ENCODE data around the gene MRI1. TPM values are rescaled to one million over a fixed set of nuclear protein-coding genes. Genes with fewer than 3 reads are reported as not detected.

Gene MRI1
- total RNA-seq, 1 experiment from 2014 or later = 30.2 TPM

DNA sequence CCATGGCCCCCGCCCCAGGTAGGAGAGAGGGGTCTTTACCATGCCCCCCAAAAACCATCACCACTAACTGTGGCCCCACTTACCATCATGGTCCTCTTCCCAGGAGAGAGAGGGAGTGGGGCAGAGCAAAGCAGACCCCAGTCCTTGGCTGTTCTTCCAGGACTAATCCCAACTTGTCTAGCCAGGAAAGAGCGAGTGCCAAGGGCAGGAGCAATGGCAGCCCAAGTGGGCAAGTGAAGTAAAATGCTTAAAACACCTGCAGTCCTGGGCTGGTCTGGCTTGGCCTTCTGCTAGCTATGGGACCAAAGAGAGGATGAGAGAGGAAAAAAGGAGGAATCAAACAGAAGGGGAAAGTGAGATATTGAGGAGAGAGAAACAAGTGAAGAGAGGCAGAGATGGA is 48.8 kb downstream of the MRI1 start:
- Mint-ChIP-seq H3K27ac (ENCODE audit: unreplicated experiment) (peak overlapping the region; percentile 14), H3K4me3 (ENCODE audit: low read depth, unreplicated experiment) (no peak overlapping the region), H3K36me3 (ENCODE audit: insufficient read depth, unreplicated experiment) (peaks cover 46% of the 10 kb centered on the region), H3K27me3 (ENCODE audit: unreplicated experiment) (no peaks in the 10 kb centered on the region), H3K4me1 (ENCODE audit: low read depth, unreplicated experiment) (no peaks in the 10 kb centered on the region), H3K9me3 (ENCODE audit: low read depth, unreplicated experiment) (peaks cover 4% of the 10 kb centered on the region)
- BruUV-seq (replicated peaks) = no TSS peak
- no peak for DNase-seq
- TF ChIP-seq, protein P1, sequence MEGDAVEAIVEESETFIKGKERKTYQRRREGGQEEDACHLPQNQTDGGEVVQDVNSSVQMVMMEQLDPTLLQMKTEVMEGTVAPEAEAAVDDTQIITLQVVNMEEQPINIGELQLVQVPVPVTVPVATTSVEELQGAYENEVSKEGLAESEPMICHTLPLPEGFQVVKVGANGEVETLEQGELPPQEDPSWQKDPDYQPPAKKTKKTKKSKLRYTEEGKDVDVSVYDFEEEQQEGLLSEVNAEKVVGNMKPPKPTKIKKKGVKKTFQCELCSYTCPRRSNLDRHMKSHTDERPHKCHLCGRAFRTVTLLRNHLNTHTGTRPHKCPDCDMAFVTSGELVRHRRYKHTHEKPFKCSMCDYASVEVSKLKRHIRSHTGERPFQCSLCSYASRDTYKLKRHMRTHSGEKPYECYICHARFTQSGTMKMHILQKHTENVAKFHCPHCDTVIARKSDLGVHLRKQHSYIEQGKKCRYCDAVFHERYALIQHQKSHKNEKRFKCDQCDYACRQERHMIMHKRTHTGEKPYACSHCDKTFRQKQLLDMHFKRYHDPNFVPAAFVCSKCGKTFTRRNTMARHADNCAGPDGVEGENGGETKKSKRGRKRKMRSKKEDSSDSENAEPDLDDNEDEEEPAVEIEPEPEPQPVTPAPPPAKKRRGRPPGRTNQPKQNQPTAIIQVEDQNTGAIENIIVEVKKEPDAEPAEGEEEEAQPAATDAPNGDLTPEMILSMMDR (IDR thresholded peaks at IDR 0.05; ENCODE audit: unreplicated experiment) = no peak
- CTCF ChIA-PET = no interaction called here
- intact Hi-C loops (cut with micrococcal nuclease; ENCODE audit: unreplicated experiment) = no loop called here

DNA sequence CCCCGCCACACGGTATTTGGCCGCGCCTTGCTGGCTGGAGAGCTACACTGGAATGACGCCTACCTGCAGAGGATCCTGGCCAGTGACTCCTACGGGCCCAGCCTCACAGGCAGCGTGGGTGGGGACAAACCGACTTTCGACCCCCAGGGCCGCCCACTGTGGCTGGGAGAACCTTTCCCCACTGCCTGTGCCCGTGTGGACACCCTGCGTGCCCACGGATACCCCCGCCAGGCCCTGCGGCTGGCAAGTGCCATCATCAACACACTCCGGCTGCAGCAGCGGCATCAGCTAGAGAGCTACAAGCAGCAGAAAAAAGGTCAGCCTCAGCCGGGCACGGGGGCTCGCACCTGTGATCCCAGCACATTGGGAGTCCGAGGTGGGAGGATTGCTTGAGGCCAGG is 50.2 kb downstream of the MRI1 start:
- Mint-ChIP-seq H3K27ac (ENCODE audit: unreplicated experiment) (no peak overlapping the region), H3K4me1 (ENCODE audit: low read depth, unreplicated experiment) (no peaks in the 10 kb centered on the region), H3K4me3 (ENCODE audit: low read depth, unreplicated experiment) (no peak overlapping the region), H3K27me3 (ENCODE audit: unreplicated experiment) (no peaks in the 10 kb centered on the region), H3K9me3 (ENCODE audit: low read depth, unreplicated experiment) (peaks cover 4% of the 10 kb centered on the region), H3K36me3 (ENCODE audit: insufficient read depth, unreplicated experiment) (peaks cover 51% of the 10 kb centered on the region)
- no TSS peak for BruUV-seq (replicated peaks)
- TF ChIP-seq, protein P1 (IDR thresholded peaks at IDR 0.05; ENCODE audit: unreplicated experiment) = no peak
- DNase-seq = no peak
- CTCF ChIA-PET = interaction anchor here (0.6 to 0.7 kb wide), 2 partner anchors 21 to 262 kb away, joined by 3 to 10 read pairs; no protein-coding TSS in a partner anchor
- intact Hi-C loops (cut with micrococcal nuclease; ENCODE audit: unreplicated experiment) = no loop called here

DNA sequence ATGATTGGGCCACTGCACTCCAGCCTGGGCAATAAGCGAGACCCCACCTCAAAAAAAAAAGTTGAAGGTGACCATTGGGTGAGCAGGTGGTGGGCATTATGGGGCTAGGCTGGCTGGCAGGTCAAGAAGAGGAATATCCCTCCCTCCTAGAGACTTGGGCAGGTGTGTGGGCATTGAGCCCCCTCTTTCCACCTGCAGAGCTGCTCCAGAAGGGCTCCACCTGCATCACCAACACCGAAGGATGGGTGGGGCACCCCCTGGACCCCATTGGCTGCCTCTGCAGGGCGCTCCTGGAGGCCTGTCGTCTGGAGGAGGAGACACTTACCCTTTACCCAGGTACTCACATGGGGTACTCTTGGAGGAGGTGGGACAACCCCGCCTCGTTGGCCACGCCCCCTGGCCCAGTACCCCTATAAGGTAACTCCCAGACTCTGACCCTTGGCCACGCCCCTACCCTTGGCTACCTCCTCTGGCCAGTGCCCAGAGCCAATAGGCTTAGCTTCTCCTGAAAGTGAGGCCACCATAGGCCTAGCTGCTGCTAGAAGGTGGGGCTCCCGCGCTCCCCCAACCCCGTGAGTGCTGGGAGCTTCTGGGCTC is 52.8 kb downstream of the MRI1 start:
- BruUV-seq (replicated peaks) = no TSS peak
- TF ChIP-seq, protein P1 (IDR thresholded peaks at IDR 0.05; ENCODE audit: unreplicated experiment) = no peak
- Mint-ChIP-seq H3K27ac (ENCODE audit: unreplicated experiment) (no peak overlapping the region), H3K4me3 (ENCODE audit: low read depth, unreplicated experiment) (no peak overlapping the region), H3K9me3 (ENCODE audit: low read depth, unreplicated experiment) (peaks cover 4% of the 10 kb centered on the region), H3K4me1 (ENCODE audit: low read depth, unreplicated experiment) (no peaks in the 10 kb centered on the region), H3K36me3 (ENCODE audit: insufficient read depth, unreplicated experiment) (peaks cover 54% of the 10 kb centered on the region), H3K27me3 (ENCODE audit: unreplicated experiment) (no peaks in the 10 kb centered on the region)
- CTCF ChIA-PET = interaction anchor here (0.8 to 1.2 kb wide), 2 partner anchors 20 to 21 kb away, joined by 3 read pairs; no protein-coding TSS in a partner anchor
- no peak for DNase-seq
- intact Hi-C loops (cut with micrococcal nuclease; ENCODE audit: unreplicated experiment) = no loop called here

DNA sequence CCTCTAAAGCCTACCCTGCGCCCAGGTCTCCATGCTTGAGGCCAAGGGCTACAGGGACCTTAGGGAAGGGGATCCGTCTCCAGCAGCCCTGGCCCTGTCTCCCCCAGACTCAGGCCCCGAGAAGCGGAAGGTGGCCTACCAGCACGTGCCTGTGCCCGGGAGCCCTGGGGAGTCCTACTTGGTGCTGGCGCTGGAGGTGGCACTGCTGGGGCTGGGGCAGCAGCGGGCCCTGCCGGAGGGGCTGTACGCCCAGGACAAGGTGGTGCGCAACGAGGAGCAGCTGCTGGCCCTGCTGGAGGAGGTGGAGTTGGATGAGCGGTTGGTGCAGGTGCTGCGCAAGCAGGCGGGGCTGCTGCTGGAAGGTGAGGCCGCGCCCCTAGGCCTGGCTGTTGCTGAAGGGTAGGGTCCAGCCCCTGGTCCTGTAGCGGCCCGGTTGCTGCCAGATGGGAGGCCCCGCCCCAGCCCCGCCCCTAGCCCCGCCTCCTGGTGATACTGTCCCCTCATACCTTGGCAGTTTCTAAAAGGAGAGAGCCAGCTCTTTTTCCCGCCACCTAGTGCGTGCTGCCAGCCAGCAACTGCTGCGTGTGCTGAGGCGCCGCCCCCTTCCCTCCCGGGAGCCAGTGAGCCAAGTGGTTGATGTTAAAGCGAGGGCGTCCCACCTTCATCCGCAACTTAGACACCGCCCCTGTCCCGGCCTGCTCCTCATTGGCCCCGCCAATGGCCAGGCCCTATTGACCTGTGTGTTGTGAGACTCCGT is 53.5 kb downstream of the MRI1 start:
- Mint-ChIP-seq H3K9me3 (ENCODE audit: low read depth, unreplicated experiment) (peaks cover 4% of the 10 kb centered on the region), H3K27me3 (ENCODE audit: unreplicated experiment) (no peaks in the 10 kb centered on the region), H3K36me3 (ENCODE audit: insufficient read depth, unreplicated experiment) (peaks cover 56% of the 10 kb centered on the region), H3K27ac (ENCODE audit: unreplicated experiment) (no peak overlapping the region), H3K4me3 (ENCODE audit: low read depth, unreplicated experiment) (no peak overlapping the region), H3K4me1 (ENCODE audit: low read depth, unreplicated experiment) (no peaks in the 10 kb centered on the region)
- no TSS peak for BruUV-seq (replicated peaks)
- intact Hi-C loops (cut with micrococcal nuclease; ENCODE audit: unreplicated experiment) = no loop called here
- no peak for DNase-seq
- TF ChIP-seq, protein P1 (IDR thresholded peaks at IDR 0.05; ENCODE audit: unreplicated experiment) = no peak
- CTCF ChIA-PET = interaction anchor here (1.2 kb wide), 1 partner anchor 22 kb away, joined by 3 read pairs; no protein-coding TSS in a partner anchor
